Keratinocyte (primary cell): ENCODE measurements around the gene DTYMK. TPM values are rescaled to one million over a fixed set of nuclear protein-coding genes. Genes with fewer than 3 reads are reported as not detected.

Experiments used
- DNase-seq: peaks from one replicate; pipeline ENCODE4 v3.0.0-alpha.2; 2011; ENCODE audit warnings: low read depth, missing footprints, low spot score
- FAIRE-seq: peaks from 2 replicates; lab custom pipeline; 2011; peaks lifted over from hg19 to GRCh38; lab: Jason Lieb, UNC
- H2AFZ ChIP-seq: 2 replicates; pipeline ENCODE4 v1.6.0; 2012; ENCODE audit warnings: low read length, control low read depth, inconsistent platforms; ENCODE audit not compliant: control insufficient read depth
- H3K27ac ChIP-seq: 2 replicates; pipeline ENCODE4 v1.5.1; 2011; ENCODE audit warnings: low read length; ENCODE audit not compliant: control insufficient read depth, insufficient read depth
- H3K27me3 ChIP-seq: 3 replicates; pipeline ENCODE4 v1.6.0; 2011; ENCODE audit warnings: low read length; ENCODE audit not compliant: control insufficient read depth, insufficient read depth; ENCODE audit errors: extremely low read depth
- H3K36me3 ChIP-seq, 2 experiments: 2 replicates in 1 of 2; 3 replicates in 1 of 2; pipeline ENCODE4 v1.5.1; 2011; ENCODE audit warnings: low read length in 2 of 2, mild to moderate bottlenecking in 1 of 2; ENCODE audit not compliant: control insufficient read depth in 2 of 2, insufficient read depth in 2 of 2; ENCODE audit errors: extremely low read depth in 1 of 2
- H3K4me1 ChIP-seq: 3 replicates; pipeline ENCODE4 v1.5.1; 2011; ENCODE audit warnings: low read length; ENCODE audit not compliant: control insufficient read depth, insufficient read depth; ENCODE audit errors: extremely low read depth
- H3K4me2 ChIP-seq: 3 replicates; pipeline ENCODE4 v1.6.0; 2011; ENCODE audit warnings: low read depth, low read length; ENCODE audit not compliant: control insufficient read depth, insufficient read depth; ENCODE audit errors: extremely low read depth
- H3K4me3 ChIP-seq, 3 experiments: fragments of 200-600 bp in 1 of 3; sonication (generic) in 1 of 3; 2 replicates in 2 of 3; 3 replicates in 1 of 3; pipeline ENCODE4 v1.5.1; 2011 to 2016; ENCODE audit warnings: low read length in 3 of 3, mild to moderate bottlenecking in 3 of 3, control low read depth in 2 of 3, inconsistent platforms in 1 of 3, low read depth in 1 of 3, mixed read lengths in 1 of 3, mixed run types in 1 of 3, moderate library complexity in 1 of 3; ENCODE audit not compliant: control insufficient read depth in 2 of 3, insufficient read depth in 2 of 3; ENCODE audit errors: extremely low read depth in 1 of 3
- H3K79me2 ChIP-seq: 2 replicates; pipeline ENCODE4 v1.6.0; 2012; ENCODE audit warnings: low read length; ENCODE audit not compliant: control insufficient read depth, insufficient read depth
- H3K9ac ChIP-seq: 3 replicates; pipeline ENCODE4 v1.6.0; 2011; ENCODE audit warnings: low read length; ENCODE audit not compliant: control insufficient read depth, insufficient read depth; ENCODE audit errors: extremely low read depth
- H3K9me1 ChIP-seq: 3 replicates; pipeline ENCODE4 v1.6.0; 2011; ENCODE audit warnings: low read length; ENCODE audit not compliant: control insufficient read depth, insufficient read depth; ENCODE audit errors: extremely low read depth
- H3K9me3 ChIP-seq: 2 replicates; pipeline ENCODE4 v1.5.1; 2012; ENCODE audit warnings: low read depth, low read length; ENCODE audit not compliant: control insufficient read depth
- H4K20me1 ChIP-seq: 3 replicates; pipeline ENCODE4 v1.6.0; 2011; ENCODE audit warnings: low read length; ENCODE audit not compliant: control insufficient read depth, insufficient read depth; ENCODE audit errors: extremely low read depth
- CTCF ChIP-seq, 3 experiments: IDR thresholded peaks in 1 of 3; conservative IDR thresholded peaks in 1 of 3; optimal IDR thresholded peaks in 1 of 3; 2 replicates in 2 of 3; 3 replicates in 1 of 3; pipeline versions ENCODE3 to v1.5.1; 2011; ENCODE audit warnings: low read length in 3 of 3, mild to moderate bottlenecking in 3 of 3, moderate library complexity in 2 of 3, control low read depth in 1 of 3, inconsistent platforms in 1 of 3; ENCODE audit not compliant: insufficient read depth in 2 of 3; ENCODE audit errors: extremely low read depth in 1 of 3
- EZH2 ChIP-seq: IDR thresholded peaks from one replicate; pipeline ENCODE4 v1.6.1; 2012; ENCODE audit warnings: inconsistent platforms, mild to moderate bottlenecking, low read length, moderate library complexity
- dilution Hi-C: fragments of 300-500 bp; cut with MboI; formaldehyde crosslinking; loops from one replicate; pipeline ENCODE4 v1.7.0; 2020; ENCODE audit warnings: low sequenced_read_pairs; ENCODE audit not compliant: extremely low pct_ligation_motif_present
- polyA plus RNA-seq, 5 experiments: library from polyadenylated mRNA; depleted of rRNA in 3 of 5; stranded (reverse) in 3 of 5; stranded (forward) in 1 of 5; unstranded in 1 of 5; fragments of >200 nt; gene quantifications; 1 replicate in 1 of 5; 2 replicates in 3 of 5; 3 replicates in 1 of 5; pipeline versions ENCODE4 v1.2.1 to v1.2.3, GENCODE V29; 2011 to 2012; ENCODE audit warnings: missing spikeins in 2 of 5, low read depth in 1 of 5, low replicate concordance in 1 of 5

DTYMK gene
- polyA plus RNA-seq, 1 donor (not counting 4 experiments of a cell fraction or from before 2014, with no cell fraction given): 31.6 TPM

GRCh38 chr2:241726459-241726858, 39.8 kb upstream of the DTYMK start:
- peaks cover 3 to 7% of the 10 kb centered on the region in 2 experiments for H3K36me3 ChIP-seq

GRCh38 chr2:241724975-241725870, 38.6 kb upstream of the DTYMK start:
- peaks cover 8 to 16% of the 10 kb centered on the region in 2 experiments for H3K36me3 ChIP-seq
- H3K27ac ChIP-seq: no peak overlapping the region
- H3K4me2 ChIP-seq: no peak overlapping the region
- DNase-seq: no peak
- H3K4me3 ChIP-seq: no peak overlapping the region
- no peak overlapping the region for H3K9ac ChIP-seq
- no peaks in the 10 kb centered on the region for H3K79me2 ChIP-seq
- no peaks in the 10 kb centered on the region for H3K4me1 ChIP-seq
- no peak overlapping the region for H2AFZ ChIP-seq
- no peaks in the 10 kb centered on the region for H3K9me3 ChIP-seq
- H3K9me1 ChIP-seq: no peaks in the 10 kb centered on the region
- H3K27me3 ChIP-seq: no peaks in the 10 kb centered on the region
- TF ChIP-seq EZH2 (no peak), CTCF (optimal IDR thresholded peaks at IDR 0.05 in 1 of 3, IDR thresholded peaks at IDR 0.05 in 1 of 3, conservative IDR thresholded peaks at IDR 0.05 in 1 of 3; ENCODE audit: extremely low read depth in 1 of 3, insufficient read depth in 2 of 3, low read length in 3 of 3) (no peak)
- FAIRE-seq: no peak
- dilution Hi-C loops: no loop called here
- no peaks in the 10 kb centered on the region for H4K20me1 ChIP-seq

More at GRCh38 chr2:241726459-241726858, 39.8 kb upstream of the DTYMK start:
- no peaks in the 10 kb centered on the region for H3K27me3 ChIP-seq
- no peak overlapping the region for H3K4me2 ChIP-seq
- no peak overlapping the region for H3K27ac ChIP-seq
- no peaks in the 10 kb centered on the region for H3K4me1 ChIP-seq
- H3K9ac ChIP-seq: no peak overlapping the region
- H4K20me1 ChIP-seq: no peaks in the 10 kb centered on the region
- no peak overlapping the region for H3K4me3 ChIP-seq
- DNase-seq (no peak), FAIRE-seq (no peak)
- dilution Hi-C loops: no loop called here
- H2AFZ ChIP-seq: no peak overlapping the region
- no peaks in the 10 kb centered on the region for H3K79me2 ChIP-seq
- TF ChIP-seq EZH2 (no peak), CTCF (optimal IDR thresholded peaks at IDR 0.05 in 1 of 3, IDR thresholded peaks at IDR 0.05 in 1 of 3, conservative IDR thresholded peaks at IDR 0.05 in 1 of 3; ENCODE audit: extremely low read depth in 1 of 3, insufficient read depth in 2 of 3, low read length in 3 of 3) (no peak)
- H3K9me3 ChIP-seq: no peaks in the 10 kb centered on the region
- H3K9me1 ChIP-seq: no peaks in the 10 kb centered on the region
